HG02852 (cell line): ENCODE data around the gene UCN.
A peak's percentile ranks its signal among the peaks of the same experiment; 100 is the strongest.
"Not testable (repeated sequence)": the region's sequence is repeated elsewhere in the genome, so short reads cannot be mapped to it uniquely, and the experiment has no call there.

ENCODE experiments used
- ATAC-seq: cut with Tn5 transposase; IDR thresholded peaks from one replicate; pipeline ENCODE4 v1.9.1; 2021; ENCODE audit warnings: mild to moderate bottlenecking, moderate library complexity; ENCODE audit not compliant: unreplicated experiment

The UCN gene, protein sequence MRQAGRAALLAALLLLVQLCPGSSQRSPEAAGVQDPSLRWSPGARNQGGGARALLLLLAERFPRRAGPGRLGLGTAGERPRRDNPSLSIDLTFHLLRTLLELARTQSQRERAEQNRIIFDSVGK

DNA sequence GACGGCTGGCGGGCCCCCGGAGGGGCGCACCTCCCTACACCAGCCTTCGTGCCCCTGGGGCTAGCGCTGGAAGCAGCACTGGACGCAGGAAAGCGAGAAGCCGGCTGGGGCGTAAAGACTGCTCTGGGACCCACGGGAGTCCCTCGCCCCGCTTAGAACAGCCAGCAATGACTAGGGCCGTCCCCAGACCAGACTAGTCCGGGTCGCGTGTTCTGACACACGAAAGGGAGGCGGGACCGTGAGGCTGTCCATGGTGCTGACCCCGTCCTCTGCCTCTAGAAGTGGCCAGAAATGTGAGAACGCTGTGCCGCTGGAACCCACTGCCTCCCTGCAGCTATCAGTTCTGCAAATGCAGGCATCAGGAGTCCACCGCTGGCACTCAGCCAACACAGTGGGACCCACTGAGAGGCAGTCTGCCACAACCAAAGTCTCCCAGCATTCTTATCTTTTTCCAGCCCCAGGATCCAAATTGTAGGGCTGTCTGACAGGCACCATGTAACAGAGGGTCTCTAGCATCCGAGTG lies at the start of gene UCN:
TSS of gene UCN (minus strand) at position 87 of the 523 bp plus-strand sequence. CDS start 550 bp downstream, outside the sequence.
- no peak for ATAC-seq

DNA sequence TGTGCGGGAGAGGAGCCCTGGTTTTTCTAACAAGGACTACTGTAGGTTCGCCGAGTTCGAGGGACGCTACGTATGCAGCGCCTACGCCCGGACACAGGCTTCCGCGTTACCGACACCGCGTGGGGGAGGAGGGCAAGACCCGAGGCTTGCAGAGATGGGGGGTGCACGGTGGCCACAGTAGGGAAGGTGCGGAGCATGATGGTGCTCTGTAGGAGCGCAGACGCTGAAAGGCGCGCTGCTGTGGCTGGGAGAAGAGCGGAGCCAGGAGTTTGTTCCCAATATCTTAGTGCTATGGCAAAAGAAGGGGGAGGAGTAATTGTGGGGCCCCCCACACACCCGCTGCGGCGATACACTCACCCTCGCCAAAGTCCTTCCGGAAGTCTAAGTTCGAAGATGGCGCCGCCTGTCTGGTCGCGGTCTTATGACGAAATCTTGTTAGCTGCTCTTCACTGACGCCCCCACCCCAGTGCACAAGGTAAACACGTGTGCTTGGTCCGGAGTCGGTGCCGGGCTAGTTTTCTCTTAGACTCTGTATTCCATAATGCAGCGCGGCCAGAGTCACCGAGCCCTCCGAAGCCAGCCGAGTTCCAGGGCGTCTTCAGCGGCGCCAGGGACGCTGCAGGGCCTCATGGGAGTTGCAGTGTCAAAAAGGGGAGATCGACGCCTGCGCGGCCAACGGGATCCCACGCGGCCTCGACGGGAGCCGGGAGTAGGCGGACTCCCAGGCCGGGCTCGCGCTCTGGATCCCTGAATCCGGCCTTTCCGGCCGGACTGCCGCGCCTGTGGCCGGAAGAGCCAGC lies 48.3 kb upstream of the UCN start, which contains the start of gene GTF3C2:
TSS of gene GTF3C2 (minus strand) at position 383 of the 800 bp plus-strand sequence. CDS start 13,210 bp downstream, outside the sequence.
- peak; percentile 75 for ATAC-seq

DNA sequence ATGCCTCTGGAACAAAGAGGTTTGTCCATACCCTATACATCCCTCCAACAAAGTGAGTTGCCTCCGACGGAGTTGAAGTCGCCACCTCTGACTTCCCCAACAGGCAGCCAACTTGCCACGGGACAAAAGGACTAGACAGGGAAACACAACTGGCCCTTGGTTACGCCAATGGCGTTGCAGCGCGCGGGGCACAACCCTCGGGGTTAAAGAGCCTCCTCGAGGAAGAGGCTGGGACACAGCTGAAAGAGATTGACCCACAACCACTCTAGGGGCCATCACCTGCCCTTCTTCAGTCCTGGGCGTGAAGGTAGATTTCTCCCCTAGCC lies 47.8 kb upstream of the UCN start:
- ATAC-seq: peak; percentile 22

DNA sequence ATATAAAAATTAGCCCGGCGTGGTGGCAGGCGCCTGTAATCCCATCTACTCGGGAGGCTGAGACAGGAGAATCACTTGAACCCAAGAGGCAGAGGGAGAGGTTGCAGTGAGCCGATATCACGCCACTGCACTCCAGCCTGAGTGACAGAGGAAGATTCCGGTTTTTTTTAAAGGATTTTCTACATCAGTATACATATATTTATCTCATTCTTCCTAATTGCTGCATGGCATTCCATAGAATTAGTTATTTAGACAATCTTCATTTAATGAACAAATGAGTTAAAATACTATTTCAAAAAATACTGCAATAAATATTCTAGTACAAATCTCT lies 46.3 kb upstream of the UCN start:
- no peak for ATAC-seq

DNA sequence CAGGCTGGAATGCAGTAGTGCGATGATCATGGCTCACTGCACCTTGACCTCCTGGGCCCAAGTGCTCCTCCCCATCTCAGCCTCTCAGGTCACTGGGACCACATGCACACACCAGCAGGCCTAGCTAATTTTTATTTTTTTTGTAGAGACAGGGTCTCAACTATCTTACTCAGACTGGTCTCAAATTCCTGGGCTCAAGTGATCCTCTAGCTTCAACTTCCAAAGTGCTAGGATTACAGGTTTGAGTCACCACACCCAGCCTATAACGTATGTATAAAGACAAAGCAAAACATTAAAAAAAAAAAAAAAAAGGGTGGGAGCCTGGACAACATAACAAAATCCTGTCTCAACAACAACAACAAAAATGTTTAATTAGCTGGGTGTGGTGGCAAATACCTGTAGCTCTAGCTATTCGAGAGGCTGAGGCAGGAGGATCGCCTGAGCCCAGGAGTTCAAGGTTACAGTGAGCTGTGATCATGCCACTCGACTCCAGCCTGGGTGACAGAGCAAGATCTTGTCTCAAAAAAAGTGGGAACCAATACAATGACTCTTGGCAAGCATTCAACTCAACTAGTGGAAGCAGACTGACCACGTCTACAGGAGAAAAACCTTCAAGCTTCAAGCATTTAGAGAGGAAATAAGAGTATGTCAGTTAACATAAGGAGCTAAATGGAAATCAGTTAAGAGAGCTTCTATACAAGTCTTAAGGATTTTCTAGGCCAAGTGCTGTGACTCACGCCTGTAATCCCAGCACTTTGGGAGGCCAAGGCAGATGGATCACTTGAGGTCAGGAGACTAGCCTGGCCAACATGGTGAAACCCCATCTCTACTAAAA lies 45.7 kb upstream of the UCN start:
- ATAC-seq: no peak

DNA sequence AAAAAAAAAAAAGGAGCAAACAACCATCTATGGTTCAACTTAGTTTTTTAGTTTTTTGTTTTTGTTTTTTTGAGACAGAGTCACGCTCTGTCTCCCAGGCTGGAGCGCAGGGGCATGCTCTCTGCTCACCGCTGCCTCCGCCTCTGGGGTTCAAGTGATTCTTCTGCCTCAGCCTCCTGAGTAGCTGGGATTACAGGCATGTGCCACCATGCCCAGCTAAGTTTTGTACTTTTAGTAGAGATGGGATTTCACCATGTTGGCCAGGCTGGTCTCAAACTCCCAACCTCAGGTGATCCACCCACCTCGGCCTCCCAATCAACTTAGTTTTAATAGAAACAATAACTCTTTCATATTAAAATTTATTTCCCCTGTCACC lies 45.1 kb upstream of the UCN start:
- ATAC-seq: not testable (repeated sequence)

DNA sequence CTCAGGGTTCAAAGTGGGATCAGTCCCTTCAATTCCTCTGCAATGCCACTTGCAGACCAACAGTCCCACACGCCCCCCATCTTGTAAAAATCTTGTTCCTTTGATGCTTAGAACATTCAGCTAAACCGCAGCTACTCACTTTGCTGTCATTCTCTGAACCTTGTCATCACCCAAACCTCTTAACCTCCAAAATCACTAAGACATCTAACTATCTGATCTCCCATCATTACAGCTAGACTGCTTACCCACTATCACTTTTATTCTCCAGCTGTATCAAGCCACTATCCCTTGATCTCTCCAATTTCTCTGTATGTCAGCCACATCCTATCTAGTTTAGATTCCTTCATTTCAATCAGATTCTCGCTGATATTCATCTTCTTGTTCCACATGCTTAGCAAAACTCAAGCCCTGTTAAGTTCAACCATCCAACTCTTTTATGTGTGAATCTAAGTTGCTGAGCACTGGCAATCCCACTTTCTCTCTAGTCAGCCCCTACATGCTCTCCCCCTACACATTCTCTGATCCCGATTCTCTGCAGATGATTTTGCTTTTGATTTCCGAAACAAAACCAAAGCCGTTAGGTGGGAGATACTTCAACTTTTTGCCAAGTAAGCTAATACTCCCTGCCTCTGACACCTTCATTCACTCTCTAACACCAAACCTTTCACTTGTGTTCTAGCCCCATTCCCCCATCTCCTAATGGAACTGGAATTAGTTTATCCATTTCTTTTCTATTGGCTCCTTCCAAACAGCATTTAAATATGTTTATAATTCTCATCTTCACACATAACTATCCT lies 43.8 kb upstream of the UCN start:
- no peak for ATAC-seq

DNA sequence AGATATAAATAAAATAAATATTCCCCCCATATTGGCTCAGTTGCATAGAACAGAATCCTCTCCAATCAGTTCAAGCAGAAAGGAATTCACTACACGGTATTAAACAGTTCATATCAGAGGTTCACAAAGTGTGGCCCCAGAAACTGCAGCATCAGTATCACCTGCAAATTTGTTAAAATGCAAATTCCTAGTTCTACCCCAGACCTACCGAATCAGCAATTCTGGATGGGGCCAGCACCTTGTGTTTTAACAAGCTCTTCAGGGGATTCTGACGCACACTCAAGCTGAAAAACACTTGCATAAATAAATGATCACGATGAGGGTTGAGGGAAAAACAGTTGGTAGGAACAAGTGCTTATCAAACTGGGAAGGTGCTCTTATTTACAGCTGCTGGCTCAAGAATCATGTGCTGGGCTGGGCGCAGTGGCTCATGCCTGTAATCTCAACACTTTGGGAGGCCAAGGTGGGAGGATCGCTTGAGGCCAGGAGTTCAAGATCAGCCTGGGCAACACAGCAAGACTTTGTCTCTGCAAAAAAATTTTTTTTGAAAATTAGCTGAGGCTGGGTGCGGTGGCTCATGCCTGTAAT lies 42.0 kb upstream of the UCN start:
- no peak for ATAC-seq

DNA sequence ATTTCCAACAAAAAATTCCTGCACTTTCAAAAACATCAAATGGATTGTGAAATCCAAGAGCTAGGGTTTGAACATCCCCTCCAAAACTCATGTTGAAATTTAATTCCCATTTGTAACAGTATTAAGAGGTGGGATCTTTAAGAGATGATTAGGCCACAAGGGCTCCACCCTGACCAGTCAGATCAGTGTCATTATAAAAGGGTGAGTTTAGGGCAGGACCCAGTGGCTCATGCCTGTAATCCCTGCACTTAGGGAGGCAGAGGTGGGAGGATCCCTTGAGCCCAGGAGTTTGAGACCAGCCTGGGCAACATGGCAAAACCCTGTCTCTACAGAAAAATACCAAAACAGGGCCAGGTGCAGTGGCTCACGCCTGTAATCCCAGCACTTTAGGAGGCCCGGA lies 39.4 kb upstream of the UCN start:
- no peak for ATAC-seq

DNA sequence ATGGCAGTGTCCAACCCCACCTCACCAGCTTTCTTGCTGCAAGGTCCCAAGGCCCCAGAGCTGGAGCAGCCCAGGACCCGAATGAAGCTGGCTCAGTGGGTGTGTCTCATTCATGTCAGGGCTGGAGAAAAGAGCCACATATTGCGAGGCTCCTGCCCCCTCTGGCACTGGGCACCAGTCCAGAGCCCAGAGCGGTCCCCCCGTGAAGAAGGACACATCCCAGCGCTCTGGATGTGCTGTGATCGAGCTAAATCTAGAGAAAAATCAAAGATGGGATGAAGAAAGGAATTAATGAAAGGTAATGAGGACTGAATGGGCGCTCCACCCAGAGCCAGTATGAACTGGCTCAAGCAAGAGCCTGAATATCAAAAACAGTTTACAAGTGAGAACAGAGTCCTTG lies 27.9 kb upstream of the UCN start:
- no peak for ATAC-seq

DNA sequence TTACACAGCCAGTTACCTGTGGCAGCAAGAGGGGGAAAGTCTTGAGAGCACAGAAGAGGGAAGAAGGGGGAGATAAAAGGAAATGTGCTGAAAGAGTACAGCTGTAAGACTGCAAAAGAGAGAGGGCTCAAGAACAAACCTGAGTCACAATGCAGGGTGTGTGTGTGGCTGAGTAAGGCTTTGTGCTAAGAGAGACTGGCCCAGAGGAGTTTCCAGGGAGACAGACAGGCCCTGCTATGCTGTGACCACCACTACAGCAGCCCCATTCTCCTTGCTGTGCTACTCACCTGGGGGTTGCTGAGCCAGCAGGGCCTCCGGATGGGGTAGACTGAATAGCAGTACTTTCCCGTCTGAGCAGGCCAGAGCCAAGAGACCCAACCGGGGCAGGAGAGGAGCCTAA lies 27.1 kb upstream of the UCN start:
- ATAC-seq: no peak

DNA sequence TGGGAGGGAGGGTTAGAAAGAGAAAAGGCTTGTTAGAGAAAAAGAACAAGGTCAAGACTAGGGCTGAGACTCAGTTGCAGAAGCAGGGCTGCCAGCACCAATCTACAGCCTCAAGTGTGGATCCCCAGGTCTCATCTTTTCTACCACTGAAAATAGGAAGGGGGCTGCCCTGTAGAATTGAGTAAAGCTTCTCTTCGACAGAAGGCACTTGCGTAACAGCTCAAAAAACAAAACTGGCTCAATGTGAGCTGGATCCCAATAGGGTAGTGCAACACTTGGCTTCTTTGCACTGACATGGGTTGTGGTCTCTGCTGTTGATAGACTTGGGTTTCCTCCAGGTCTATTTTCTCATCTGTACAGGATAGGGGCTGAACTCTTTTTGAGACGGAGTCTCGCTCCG lies 16.5 kb upstream of the UCN start:
- ATAC-seq: no peak

DNA sequence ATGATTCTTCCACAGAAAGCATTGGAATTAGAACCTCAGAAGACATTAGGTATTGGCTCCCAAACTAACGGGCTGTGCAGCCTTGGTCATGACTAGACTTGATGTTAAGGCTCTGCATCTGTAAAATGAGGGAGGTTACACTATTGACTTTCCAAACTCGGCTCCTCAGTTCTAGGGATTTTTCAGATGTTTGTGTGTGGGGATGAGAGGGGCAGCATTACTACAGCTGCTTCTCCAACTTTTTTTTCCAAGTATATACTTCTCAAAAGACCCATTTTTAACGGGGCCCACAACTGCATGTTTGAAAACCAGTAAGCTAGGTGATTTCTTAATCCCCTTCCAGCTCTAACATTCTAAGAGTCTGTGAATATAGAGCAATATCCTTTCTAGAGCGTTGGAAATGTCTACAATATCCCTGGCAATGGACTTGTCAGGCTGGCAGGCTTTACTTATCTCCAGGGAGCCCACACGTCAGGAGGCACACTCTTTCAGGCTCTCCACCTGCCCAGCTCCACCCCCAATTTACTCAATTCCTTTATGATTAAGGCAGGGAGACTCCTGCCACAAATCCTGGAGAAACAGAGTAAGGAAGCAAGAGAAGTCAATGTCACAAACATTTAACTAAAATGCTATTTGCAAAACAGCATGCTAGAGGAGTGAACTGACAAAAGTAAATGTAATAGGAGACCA lies 15.5 kb upstream of the UCN start:
- no peak for ATAC-seq

DNA sequence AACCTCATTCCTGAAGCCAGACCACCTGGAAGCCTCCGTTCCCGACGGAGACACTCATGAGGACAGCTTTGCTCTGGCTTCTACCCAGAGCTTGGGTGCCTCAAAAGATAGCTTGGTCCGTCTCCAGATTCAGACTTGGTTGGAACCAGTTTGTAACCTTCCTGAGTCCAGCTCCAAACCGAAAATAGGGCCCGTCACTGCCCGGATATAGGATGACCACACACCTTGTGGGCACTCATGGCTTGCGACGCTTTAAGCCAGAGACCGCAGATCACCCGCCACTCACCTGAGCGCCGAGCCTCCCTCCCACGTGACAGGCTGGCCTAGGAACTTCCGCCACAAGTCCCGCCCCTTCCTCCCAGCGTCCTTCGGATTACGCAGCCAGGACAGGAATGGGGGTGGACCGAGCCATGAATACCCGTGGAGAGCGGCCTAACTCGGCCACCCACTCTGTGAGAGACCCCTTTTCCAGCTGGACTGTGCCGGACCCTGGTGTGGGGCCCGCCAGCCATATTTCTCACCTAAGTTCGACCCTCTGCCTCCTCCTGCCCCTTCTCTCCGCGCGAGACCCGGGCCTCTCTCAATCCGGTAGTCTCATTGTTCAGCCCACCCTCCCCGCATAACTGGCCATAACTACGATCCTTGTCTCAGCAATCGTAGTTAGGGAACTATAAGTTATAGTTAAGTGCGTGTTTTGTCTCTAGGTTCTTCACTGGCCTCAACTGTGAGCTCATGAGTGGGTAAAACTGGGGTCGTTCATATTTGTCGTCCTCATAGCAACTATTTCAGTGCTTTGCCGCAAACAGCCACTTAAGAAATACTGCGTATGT lies 14.7 kb upstream of the UCN start, which contains the start of gene MPV17:
TSS of gene MPV17 (minus strand) at position 332 of the 830 bp plus-strand sequence. CDS start 580 bp downstream, outside the sequence.
- ATAC-seq: peak; percentile 96

DNA sequence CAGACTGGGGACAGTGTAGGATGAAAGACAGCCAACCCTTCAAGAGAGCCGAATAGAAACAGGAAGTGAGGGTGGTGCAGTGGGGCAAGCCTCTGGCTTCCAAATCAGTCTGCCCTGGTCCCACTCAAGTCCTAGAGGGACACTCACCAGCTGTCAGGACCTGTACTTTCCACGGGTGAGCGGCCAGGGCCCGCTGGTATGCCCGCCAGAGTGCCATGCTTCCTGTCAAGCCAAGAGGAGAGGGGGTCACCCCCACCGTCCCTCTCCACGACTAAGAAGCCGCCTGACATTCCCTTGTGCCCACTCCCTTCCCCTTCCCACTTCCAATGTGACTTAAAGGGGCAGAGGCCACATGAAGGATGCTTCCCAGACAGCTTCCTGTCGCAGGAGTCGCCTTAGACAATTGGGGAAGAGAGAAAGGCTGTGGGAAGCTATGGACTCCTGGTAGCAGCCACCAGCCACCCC lies 14.1 kb upstream of the UCN start:
- no peak for ATAC-seq

DNA sequence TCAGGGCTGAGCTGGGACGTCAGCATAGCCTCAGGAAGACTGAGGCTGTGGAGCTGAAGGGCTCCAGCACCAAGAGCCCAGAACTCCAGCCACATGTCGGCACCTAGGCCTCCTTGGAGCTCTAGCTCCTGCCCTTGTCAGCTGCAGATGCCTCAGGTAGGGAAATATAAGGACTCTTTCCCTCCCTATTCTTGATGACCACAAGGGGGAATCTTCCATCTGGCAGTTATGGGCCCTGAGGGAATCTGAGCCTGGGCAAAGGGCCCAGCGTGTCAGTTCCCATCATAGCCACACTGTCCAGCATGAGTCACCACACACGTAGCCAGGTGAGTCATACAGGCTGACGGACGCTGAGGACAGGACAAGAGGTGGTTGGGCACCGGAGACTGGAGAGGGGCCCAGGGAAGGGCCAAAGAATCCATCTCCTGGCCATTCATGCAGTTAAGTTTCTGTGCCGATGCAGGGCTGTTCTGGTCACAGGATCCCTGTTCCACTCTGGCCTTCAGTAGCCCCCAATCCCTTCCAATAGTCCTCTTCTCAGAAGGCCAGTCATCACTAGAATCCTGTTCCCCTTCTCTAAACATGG lies 12.8 kb upstream of the UCN start:
- no peak for ATAC-seq

DNA sequence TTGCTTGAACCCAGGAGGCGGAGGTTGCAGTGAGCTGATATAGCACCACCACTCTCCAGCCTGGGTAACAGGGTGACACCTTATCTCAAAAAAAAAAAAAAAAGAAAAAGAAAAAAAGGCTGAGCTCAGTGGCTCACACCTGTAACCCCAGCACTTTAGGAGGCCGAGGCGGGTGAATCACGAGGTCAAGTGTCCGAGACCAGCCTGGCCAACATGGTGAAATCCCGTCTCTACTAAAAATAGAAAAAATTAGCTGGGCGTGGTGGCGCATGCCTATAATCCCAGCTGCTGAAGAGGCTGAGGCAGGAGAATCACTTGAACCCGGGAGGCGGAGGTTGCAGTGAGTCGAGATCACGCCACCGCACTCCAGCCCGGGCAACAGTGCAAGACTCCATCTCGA lies 11.6 kb upstream of the UCN start:
- ATAC-seq: not testable (repeated sequence)

DNA sequence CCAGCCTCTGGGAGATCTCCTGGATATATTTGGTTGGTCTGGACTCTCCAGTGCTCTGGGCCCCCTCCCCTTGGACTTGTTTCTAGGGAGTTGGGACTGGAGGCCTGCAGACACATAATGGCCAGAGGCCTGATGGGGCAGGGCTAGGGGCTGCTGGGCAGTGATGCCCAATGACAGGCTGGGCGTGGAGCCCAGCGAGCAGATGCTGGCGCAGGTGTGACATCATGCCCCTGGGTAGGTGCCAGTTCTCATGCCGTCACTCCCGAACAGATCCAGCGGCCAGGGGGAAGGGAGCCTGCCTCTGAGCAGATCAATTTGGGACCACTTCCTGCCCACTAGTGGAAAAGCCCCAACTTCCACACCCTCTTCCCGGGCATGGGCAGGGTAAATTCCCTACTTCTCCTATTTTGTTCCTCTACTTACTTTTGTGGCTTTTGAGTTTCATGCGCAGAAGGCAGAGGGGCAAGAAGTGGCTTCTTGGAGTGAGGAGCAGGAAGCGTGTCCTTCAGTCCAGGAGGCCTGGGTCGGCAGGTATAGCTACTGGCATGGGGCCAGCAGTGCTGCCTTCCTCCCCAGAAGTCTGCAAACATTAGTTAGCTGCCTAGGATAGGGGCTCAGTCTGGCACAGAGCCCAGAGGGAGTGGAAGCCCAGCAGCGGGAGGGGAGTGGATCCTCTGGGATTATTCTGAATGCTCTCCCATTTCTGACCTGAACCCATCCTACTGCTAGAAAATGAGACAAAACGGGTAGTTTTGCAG lies 8.6 kb upstream of the UCN start:
- ATAC-seq: no peak
